Fibroblast of skin of abdomen (primary cell): ENCODE results near the gene MTHFSD.
A peak's percentile ranks its signal among the peaks of the same experiment; 100 is the strongest.

Experiments used
- DNase-seq: peaks from one replicate; pipeline ENCODE4 v3.0.0-alpha.2; 2013

MTHFSD gene

DNA sequence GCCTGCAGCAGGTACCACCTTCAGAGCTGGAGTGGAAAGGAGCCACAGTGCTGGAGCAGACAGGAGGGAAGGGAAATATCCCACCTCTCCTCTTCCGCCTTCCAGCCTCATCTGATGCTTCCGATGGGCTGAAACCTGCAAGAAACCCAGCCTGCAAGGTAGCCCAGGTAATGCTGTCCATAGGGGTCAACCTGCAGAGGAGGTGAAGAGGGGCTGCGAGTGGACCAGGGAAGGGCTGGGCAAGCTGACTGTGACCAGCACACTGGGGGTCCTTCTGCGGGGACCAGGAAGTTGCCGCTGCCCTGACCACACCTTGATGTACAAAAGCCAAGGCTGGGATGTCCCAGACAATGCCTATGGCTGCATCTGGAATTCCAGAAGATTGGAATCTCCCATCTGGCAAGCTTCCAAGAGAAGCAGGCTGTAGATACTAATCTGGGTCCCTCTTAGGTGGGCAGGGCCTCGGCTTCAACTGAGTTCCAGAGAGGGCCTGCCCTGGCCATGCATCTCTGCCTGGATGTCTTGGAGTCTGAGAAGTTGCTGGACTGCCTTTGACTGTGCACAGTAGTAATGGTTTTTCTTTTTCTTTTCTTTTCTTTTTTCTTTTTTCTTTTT lies 29.1 kb upstream of the MTHFSD start:
- DNase-seq, result no peak

DNA sequence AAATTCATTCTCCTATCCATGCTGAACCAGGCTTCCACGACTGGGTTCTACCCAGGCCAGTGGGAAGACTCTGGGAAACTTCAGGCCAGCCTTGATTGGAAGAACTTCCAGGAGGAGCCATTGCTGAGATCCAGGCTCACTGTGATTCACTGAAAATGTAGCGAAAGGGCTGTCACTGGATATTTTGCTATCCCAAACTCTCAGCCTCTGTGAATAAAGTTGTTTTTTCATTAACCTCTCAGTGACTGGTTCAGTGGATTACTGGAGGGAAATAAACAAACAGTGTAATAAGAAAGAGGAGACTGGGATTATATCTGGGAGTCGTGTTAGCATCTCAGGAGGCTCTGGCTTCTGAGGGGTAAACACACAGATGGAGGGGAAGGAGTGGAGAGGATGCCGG lies 26.4 kb upstream of the MTHFSD start:
- no peak for DNase-seq

DNA sequence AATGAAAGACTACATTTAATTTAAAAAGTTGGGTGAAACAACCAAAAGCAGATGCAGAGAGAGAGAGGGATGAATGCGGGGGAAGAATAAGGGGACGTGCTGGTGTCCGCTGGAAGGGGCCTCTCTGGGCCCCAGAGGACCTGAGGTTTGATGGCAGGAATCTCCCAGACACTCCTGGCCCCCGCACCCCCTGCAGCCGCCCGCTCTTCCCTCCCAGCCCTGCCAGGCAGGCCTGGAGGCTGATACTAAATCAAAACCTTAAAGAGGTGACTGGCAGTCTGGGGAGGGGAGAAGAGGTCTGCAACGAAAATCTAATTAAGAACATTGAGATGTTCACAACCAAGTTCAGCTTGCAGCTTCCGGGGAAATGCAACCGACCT lies 25.7 kb upstream of the MTHFSD start:
- DNase-seq, result no peak

DNA sequence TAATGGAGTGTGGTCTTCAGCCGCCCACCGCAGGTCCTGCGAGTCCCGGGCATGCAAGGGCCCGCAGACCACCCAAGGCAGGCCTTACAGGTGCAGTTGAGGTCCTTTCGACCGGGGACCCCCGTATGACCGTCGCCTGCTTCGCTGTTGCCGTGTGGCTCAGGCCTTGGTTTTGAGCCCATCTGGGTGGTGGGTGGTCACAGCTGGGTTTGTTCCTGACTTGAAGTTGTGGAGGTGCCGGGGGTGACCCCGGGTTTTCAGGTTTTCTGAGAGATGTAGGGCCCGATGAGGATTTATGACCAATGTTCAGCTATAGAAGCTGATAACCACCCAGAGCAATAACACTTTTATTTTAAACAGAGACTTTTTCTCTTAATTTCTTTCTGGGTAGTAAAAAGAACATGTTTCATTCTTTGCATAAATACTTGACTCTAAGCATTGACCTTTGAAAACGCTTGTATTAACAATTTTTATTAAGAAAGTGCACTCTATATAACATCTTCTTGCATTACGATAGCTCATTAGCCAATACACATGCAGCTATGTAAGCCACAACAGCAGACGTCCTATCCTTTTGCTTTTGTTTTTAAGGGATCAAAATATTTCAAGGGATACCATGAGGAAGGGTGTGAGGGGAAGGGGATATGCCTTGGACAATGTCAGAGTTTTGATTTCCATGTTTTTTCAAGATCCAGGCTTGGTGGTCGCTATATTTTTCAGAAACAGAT lies 25.2 kb upstream of the MTHFSD start:
- no peak for DNase-seq

DNA sequence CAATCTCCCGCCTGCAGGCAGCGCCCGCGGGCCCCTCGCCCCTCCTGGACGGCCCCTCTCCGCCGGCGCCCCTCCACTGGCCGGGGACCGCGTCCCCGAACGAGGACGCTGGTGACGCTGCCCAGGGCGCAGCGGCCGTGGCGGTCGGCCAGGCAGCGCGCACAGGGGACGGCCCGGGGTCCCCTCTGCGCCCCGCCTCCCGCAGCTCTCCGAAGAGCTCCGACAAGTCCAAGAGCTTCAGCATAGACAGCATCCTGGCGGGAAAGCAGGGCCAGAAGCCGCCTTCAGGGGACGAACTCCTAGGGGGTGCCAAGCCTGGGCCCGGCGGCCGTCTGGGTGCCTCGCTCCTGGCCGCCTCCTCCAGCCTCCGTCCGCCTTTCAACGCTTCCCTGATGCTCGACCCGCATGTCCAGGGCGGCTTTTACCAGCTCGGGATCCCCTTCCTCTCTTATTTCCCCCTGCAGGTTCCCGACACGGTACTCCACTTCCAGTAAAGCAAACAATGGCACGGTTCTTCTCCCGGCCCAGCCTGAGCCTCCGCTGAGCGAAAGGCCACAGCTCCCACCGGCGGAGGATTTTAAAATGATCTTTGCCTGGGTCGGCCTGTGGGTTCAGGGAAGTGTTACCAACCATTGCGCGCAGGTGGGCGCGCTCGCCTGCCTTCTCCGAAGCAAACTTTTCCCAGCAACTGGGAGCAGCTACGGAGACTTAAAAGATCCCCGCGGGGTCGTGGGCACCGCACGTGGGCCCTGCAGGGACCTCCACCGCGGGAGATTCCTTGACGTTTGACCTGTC lies 24.4 kb upstream of the MTHFSD start:
- DNase-seq, result no peak

DNA sequence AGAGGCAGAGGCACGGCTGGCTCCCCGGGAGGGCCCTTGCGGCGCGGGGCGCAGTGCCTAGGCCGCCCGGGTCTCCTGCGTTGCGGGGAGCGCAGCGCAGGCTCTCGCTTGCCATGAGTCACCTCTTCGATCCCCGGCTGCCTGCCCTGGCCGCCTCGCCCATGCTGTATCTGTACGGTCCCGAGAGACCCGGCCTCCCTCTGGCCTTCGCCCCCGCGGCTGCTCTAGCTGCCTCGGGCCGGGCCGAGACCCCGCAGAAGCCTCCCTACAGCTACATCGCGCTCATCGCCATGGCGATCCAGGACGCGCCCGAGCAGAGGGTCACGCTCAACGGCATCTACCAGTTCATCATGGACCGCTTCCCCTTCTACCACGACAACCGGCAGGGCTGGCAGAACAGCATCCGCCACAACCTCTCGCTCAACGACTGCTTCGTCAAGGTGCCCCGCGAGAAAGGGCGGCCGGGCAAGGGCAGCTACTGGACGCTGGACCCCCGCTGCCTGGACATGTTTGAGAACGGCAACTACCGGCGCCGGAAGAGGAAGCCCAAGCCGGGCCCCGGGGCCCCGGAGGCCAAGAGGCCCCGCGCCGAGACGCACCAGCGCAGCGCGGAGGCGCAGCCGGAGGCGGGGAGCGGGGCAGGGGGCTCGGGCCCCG lies 23.7 kb upstream of the MTHFSD start:
- DNase-seq, result peak; percentile 71

DNA sequence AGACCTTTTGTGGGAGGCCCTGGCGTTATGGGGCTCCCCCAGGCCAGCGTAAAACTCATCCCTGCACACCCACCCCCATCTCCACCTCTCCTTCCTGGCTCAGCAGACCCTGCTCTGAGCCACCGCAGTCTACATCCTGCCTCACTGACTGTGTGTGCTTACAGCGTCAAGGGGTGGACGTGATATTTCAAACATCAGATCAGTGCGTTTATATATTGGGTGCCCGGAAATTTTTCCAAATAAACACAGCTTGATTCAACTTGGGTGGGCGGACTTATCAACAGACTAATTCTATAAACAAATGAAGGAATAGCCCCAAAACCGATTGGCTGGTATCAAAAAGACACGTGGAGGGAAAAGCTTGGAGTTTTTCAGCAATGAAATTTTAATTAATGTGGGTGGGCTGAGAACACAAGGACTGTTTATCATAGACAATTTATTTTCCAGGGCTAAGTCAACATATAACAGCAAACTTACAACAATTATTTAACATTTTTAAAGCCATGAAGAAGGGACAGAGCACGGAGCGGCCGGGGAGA lies 23.1 kb upstream of the MTHFSD start, which contains the start of gene FOXL1:
FOXL1 (plus strand) TSS at position 489 of the 539 bp plus-strand sequence. CDS start 175 bp downstream, outside the sequence.
- peak; percentile 74 for DNase-seq

DNA sequence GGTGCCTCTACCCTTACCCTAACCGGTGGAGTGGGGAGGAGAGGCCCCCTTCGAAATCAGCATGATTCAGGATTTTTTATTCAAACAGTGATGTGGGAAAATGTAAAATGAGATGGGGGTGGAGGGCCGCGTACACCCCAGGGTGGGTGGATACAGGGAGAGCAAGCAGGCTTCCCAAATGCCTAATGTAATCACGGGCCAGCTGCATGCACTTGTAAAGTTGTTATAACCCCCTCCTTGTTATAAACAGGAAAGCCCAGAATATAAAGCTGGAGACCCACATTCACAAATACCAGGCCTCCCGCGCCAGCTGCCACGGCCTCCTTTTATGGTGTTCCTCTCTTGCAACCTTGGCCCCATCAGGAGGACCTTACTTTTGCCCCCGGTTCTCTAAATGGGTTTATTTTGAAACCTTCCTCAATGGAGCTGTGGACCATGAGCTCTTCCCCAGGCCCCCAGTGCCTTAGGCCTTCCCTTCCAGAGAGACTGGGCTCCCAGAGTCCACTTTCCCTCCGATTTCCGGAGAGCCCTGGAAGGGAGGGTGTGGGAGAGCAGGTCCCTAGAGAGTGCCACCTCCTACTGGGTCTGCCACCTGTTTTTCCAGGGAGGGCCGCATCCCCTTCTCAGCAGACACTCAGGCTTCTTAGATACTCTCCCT lies 22.4 kb upstream of the MTHFSD start:
- DNase-seq, result no peak

DNA sequence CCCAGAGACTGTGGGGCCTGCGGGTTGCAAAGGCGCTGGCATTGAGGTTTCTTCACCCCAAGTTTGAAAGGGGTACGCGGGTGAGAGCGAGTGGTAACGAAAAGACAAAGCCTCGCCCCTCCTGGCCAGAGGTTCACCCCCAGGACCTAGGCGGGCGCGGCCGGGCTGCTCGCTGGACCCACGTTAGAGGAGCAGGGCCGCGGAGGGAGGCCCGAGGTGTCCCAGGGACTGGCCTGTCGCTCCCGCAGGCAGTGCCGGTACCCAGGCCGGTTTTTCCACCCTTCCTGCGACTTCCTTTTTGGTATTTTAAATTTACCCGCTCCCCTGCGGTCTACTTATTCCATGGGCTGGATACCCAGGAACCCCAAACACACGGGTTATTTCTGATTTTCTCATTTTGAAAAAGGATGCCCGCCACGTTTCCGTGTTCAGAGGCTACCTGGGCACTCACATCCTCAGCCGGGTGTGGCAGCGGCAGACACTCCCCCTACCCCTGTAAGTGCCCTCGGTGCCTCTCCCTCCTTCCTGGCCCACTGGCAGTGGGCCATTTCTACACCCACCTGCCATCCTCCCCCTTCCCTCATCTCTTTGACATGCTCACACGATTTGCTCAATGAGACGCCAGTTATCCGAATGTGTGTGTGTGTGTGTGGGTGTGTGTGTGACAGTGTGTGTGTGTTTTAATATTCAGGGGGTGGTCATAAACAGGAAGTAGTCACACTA lies 21.7 kb upstream of the MTHFSD start:
- DNase-seq, result no peak

DNA sequence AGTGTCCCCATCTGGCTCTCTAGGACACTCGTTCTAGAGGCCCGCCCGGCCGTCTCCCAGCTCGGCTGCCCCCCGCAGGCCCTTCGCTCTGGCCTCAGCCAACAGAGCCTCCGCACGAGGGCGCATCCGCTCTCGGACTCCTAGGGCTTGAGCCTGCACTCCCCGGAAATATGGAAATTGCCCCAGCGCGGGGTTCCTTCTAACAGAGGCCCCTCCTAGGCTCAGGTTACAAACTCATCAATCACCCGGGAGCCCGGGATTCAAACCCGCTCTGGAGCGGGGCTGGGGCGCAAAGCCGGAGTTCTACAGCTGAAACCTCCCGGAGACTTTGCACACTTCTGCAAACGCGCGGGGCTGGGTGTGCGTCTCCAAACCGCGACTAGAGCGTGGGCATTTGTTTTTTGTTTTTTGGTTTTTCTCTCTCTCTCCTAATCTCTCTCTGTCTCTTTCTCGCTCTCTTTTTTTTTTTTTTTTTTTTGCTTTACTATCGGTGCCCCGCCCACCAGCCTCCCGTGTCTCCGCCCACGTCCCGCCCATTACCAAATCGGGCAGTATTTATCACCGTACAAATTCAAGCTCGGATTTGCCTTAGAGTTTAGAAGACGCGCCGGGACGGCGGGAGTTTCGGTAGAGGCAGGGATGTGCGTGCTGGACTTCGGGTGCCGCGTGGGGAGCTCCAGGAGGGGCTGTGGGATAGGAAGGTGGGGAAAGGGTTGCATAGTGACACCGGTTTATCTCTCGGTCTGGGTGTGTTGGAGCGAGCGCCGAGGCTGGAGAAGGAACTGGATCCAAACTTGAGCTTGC lies 20.9 kb upstream of the MTHFSD start:
- peak; percentile 98 for DNase-seq

DNA sequence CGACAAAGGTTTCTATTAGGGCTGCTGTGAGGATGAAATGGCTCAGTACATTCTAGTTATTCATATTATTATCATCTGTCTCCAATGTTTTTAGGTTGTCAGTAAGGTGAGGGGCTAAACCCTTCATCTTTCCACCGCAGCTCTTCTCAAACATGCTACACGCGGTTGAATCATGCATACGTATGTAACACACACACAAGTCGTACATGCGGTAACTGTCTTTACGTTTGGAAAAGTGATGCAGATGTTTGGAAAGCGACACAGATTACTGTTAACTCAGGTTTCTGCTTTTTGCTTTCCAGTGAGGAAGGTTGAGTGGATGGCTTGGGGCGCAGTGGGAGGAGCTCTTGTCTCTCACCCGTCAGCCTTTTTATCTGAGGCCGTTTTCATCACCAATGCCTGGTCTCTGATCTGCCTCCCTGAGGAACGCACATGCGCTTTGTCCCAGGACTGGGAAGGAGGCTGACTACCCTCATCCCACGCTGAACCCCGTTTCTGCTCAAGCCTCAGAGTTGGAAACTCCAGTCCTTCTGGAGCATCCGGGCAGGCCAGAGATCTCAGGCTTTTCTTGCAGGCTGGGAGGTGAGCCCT lies 20.2 kb upstream of the MTHFSD start:
- DNase-seq, result no peak

DNA sequence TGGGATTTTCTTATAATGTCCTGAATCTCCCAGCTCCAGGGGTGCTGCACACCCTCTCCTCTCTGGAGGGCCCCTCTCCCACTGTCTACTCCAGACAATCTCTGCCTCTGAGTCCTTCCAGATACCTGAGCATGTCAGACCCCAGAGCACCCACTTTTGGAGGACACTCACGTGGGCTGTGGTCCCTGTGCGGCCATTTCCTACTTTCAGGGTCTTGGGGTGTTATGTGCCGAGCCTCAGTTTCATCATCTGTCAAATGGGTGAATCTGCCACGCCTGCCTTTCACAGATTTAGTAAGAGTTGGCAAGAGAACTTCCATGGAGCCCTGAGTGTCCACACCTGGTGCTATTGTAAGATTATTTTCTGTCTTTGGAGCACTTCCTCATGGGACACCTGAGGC lies 19.6 kb upstream of the MTHFSD start:
- DNase-seq, result no peak

DNA sequence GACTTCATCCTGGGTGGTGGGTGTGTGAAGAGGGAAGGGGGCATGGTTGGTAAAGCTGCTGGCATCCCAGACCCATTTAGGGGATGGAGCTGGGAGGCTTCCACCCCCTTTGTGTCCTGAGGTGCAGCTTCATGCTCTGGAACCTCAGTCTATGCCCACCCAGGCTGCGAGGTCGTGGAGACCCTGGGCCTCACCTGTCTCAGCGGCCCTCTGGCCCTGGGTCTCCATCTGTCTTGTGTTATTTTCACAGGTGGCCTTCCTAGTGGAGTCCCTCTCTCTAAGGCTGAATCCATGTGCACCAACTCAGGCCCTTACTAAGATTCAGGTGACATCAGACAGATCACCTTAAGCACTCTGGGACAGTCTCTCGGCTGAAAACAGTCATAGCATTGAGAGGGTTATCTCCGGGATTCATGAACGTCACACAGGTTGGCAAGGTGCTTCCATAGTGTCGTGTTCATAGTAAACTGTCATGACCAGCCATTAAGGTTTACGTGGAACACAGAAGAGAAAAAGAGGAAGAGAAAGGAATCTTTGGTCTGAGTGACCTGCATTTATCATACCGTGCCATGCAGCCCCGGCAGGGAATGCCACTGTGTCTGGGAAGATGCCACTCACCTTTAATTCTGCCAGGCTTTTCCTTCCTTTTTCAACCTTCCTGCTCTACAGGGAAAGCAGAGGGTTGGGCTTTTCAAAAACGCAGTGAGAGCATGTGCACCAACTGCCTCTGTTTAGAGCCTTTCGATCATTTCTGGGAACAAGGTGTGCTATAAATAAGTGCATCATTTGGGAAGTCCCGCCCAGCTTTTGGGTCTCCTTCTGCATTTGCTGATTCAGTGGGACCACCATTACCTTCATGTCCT lies 18.8 kb upstream of the MTHFSD start:
- no peak for DNase-seq

DNA sequence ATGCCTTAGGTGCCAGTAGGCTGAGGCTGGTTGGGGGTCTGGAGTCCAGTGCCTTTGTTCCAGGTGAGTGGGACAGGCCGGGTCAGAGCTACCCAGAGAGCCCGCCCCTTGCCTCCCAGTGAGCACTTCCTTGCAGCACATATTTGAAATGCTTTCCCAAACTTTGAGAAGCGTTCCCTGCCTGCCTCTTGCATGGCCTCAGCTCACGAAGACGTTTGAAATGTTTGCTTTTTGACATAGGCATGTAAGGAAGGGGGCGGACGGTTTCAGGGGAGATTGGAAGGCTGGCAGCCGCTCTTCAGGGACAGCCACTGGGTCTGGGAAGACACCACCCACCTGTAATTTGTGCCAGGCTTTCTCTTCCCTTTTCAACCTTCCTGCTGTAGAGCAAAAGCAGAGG lies 18.2 kb upstream of the MTHFSD start:
- DNase-seq, result peak; percentile 72

DNA sequence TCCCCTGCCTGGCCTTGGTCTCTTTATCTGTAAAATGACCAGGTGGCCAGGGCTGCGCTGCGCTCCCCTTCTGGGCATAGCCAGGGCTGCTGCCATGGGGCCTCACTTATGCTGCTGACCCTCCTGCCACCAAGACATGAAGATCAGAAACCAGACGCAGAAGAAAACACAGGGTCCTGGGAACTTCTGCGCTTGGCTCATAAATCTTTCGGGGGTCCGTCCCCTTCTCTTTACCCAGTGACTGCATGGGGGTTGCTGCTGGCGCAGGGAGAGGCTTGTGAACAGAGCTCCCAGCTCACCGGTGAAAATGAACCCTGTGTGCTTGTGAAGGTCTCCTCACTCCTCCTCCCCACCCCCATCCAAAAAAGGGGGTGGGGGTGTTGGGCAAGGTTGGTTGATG lies 17.6 kb upstream of the MTHFSD start:
- DNase-seq, result no peak

DNA sequence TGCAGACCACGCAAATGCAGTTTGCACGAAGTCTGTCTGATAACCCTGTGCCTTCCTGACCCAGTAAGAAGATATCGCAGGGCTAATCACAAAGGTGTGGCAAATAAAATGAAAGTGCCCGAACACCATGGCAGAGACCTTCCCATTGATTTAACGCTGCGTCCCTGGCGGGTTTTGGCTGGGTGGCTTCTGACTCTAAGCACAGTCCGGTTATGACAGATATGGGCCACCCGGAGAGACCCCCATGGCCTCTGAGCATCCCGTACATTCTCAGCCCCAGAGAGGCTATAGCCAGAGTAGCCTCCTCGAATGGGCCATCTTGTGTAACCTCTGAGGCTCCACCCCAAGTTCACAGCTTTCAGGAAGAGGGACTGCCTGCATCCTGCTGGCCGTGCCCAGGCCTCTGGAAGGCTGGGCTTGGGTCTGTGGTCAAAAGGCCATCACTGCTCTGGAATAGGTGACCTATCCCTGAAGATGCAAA lies 17.0 kb upstream of the MTHFSD start:
- DNase-seq, result no peak

DNA sequence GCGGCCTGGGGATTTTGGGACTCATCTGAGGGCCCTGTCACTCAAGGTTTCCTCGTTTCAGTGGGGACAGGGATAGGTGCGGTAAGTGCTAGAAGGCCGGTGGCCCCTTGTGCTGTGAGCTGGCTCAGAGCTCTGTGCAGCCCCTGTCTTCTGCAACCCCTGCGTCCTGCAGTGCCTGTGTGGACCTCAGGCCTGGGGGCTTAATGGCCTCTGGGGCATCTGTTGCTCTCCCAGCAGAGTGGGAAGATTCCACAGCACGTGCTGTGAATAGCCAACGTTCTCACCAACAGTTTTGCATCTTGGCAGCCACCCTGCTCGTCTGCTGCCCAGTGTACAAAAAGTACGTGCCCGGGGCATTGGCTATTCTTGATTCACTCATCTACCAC lies 16.5 kb upstream of the MTHFSD start:
- DNase-seq, result no peak

DNA sequence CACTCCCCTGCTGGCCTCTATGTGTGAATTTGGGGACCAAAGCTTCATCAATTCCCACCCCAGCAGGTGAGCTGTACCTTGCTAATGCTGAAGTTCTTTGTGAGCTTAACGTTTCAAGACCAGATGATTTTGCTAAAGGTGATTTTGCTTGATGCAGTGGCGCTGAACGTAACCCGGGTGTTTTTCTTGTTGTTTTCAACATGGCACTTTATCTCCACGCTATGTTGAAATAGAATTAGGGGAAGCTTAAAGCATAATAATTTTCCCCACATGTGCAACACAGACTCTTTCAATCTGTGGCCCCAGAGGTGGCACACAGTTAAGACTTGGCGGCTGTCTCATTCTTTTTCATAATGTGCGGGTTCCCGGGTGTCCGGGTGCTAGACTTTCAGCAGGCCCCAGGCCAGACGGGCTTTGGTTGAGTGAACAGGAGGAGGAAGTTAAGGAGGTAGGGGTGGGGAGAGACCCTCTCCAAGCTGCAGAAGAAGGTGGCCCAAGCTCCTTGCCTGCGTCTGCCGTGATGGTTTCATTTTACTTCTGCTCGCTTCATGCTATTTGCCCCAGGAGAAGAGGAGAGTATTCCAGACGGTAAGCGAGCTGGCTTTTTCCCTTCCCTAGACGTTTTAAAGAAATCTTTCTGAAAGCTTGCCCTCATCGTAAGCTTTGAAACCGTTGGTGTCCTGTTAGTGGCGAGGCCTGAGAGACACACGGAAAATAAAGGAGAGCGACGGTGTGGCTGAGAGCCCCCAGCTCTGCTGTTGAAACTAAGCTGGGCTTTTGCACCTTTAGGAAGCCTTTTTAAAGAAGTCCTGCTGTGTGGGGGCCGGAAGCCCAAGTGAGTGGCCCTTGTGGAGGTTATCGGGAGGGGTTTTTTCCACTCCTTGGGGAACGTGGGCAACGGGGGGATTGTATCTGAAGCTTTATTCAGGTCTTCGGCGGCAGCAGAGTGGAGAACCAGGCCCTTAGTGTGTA lies 15.8 kb upstream of the MTHFSD start:
- DNase-seq, result no peak
